Esophagus muscularis mucosa (tissue), 3 donors: ENCODE measurements around the gene ARSH.

Experiments used
- POLR2A ChIP-seq: fragments of 450-650 bp; IDR thresholded peaks from one replicate; pipeline ENCODE4 v1.6.1; 2017; ENCODE audit warnings: antibody characterized with exemption, moderate library complexity, mild to moderate bottlenecking, low read depth
- POLR2AphosphoS5 ChIP-seq, 2 donors: sonication (generic); formaldehyde crosslinking; IDR thresholded peaks; one replicate each; pipeline ENCODE4 v1.6.1; 2017; ENCODE audit warnings: antibody characterized with exemption in 2 of 2
- TF ChIP-seq, protein P1 (sequence below), 3 experiments: fragments of 200-600 bp in 2 of 3; fragments of 450-650 bp in 1 of 3; sonication (generic) in 2 of 3; IDR thresholded peaks; one replicate each; pipeline ENCODE4 v1.5.1; 2017 to 2019; ENCODE audit warnings: antibody characterized with exemption in 3 of 3, mild to moderate bottlenecking in 2 of 3, moderate library complexity in 1 of 3

- TF ChIP-seq, protein P1, sequence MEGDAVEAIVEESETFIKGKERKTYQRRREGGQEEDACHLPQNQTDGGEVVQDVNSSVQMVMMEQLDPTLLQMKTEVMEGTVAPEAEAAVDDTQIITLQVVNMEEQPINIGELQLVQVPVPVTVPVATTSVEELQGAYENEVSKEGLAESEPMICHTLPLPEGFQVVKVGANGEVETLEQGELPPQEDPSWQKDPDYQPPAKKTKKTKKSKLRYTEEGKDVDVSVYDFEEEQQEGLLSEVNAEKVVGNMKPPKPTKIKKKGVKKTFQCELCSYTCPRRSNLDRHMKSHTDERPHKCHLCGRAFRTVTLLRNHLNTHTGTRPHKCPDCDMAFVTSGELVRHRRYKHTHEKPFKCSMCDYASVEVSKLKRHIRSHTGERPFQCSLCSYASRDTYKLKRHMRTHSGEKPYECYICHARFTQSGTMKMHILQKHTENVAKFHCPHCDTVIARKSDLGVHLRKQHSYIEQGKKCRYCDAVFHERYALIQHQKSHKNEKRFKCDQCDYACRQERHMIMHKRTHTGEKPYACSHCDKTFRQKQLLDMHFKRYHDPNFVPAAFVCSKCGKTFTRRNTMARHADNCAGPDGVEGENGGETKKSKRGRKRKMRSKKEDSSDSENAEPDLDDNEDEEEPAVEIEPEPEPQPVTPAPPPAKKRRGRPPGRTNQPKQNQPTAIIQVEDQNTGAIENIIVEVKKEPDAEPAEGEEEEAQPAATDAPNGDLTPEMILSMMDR (IDR thresholded peaks at IDR 0.05) = no peak
- no peak for TF ChIP-seq POLR2A
- no peak for TF ChIP-seq POLR2AphosphoS5 (IDR thresholded peaks at IDR 0.05)
Observed at GRCh38 chrX:2965965-2966364, 40.4 kb upstream of the ARSH start.
